ENCODE measurements around the gene MAP7D3.
"Not testable (repeated sequence)": the region's sequence is repeated elsewhere in the genome, so short reads cannot be mapped to it uniquely, and the experiment has no call there.

The MAP7D3 gene

DNA sequence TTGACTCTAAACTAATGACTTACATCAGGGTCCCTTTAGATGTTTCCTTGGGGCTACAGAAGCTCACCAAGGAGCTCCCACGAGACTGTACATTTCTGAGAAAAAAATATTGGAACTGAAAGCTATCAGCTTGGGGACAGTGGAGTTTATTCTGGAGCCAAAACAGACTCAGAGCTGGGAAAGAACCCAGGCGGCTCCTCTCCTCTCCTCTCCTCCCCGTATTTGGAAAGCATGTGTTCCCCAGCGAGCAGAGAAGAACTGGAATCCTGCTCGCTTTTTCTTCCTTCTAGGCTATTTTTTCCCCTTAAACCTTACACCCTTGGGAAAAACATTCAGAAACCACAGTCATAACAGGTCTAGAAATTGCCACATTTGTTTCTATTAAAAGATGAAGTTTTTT, 4.3 kb upstream of the MAP7D3 start:
- DNase-seq (ENCODE audit: low read depth in 3 of 3, low spot score in 1 of 3), result no peak

DNA sequence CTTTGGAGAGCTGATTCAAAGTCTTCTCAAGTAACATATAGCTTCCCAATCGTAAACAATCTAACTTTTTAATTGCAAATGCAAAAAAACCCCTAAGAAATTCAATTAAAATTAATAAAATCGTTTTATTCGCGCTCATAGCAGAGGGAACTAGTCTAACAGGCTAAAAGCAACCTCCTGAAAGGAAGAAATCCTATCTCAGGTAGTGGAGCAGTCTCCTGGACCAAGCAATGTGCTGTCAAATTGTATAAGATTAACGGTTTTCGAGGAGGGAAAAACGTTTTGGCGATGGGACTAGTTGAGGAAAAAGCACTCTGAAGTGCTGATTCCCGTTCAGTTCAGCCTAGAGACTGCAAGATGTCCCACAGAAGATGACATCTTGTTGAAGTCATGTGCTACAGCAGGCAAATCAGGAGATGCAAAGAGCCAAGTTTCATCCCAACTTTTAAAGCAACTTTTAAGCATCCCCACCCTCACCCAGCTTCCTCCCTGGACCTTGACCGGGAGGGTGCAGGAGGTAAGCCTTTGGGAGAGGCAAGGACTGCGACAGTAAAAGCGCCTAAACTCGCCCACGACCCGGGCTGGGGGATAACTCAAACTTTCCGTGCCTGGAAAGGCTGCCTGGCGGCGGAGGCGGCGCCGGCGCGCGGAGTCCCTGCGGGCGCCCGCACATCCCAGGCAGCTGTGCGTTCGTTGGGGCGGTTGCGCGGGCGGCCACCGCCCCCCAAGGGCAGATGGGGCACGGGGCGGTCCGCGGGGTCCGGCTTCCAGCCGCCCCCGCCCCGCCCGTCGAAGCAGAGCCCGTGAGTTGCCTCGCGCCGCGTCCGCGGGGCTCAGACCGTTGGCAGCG, 784 bp downstream of the MAP7D3 start:
- peak in 2 of 3 donors; percentile 13 to 20 for DNase-seq (ENCODE audit: low read depth in 3 of 3, low spot score in 1 of 3)

DNA sequence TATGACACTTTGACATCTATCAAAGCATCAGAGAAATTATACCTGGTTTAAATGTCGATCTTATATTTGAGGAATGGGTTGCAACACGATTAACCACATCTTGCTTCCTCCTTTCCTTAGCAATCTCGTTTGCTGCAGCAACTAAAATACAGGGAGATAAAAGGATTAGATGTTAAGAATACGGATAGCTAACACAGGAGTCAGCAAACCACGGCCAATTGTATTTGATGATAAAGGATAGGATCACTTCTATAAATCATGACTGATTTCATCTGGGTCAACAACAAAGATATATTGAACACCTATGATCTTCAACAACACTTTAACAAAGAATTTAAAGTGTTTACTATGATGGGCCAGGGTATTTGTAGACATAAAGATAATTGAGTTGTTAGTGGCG, 5.0 kb downstream of the MAP7D3 start:
- DNase-seq (ENCODE audit: low read depth in 3 of 3, low spot score in 1 of 3), result no peak

DNA sequence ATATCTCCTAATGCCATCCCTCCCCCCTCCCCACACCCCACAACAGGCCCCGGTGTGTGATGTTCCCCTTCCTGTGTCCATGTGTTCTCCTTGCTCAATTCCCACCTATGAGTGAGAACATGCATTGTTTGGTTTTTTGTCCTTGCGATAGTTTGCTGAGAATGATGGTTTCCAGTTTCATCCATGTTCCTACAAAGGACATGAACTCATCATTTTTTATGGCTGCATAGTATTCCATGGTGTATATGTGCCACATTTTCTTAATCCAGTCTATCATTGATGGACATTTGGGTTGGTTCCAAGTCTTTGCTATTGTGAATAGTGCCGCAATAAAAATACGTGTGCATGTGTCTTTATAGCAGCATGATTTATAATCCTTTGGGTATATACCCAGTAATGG, 13.4 kb downstream of the MAP7D3 start:
- not testable (repeated sequence) for DNase-seq (ENCODE audit: low read depth in 3 of 3, low spot score in 1 of 3)

DNA sequence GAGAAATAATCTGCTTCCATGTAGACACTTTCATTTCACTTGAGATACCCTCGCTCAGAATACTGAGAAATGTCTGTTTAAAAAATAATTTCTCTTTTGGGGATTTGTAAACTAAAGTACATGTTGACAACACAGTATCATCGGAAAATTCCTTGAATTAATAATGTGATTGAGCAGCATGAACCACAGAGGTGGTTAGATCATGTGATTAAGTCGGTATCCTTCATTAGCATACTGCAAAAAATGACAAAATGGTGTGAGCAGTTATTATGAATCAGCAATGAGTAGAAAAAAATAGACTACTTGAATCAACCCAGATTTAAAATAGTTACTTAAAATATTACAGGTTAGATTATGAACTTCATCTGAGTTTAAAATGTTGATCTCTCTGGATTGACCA, 14.1 kb downstream of the MAP7D3 start:
- no peak for DNase-seq (ENCODE audit: low read depth in 3 of 3, low spot score in 1 of 3)

DNA sequence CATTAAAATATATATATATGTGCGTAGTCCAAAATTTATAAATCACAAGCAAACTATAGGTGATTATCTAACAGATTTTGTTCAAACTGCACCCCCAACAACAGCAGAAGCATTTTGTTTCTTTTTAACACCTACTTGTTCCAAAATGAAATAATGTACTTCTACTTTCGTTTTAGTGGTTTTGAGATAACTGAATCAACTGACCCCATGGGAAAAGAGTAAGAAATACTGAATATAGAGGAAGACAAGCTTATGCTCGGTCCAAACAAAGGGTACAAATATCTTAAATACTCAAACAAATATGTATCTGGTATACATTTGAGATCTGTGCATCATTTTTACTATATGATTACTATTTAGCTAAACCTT, 22.4 kb downstream of the MAP7D3 start:
- DNase-seq (ENCODE audit: low read depth in 3 of 3, low spot score in 1 of 3), result no peak

DNA sequence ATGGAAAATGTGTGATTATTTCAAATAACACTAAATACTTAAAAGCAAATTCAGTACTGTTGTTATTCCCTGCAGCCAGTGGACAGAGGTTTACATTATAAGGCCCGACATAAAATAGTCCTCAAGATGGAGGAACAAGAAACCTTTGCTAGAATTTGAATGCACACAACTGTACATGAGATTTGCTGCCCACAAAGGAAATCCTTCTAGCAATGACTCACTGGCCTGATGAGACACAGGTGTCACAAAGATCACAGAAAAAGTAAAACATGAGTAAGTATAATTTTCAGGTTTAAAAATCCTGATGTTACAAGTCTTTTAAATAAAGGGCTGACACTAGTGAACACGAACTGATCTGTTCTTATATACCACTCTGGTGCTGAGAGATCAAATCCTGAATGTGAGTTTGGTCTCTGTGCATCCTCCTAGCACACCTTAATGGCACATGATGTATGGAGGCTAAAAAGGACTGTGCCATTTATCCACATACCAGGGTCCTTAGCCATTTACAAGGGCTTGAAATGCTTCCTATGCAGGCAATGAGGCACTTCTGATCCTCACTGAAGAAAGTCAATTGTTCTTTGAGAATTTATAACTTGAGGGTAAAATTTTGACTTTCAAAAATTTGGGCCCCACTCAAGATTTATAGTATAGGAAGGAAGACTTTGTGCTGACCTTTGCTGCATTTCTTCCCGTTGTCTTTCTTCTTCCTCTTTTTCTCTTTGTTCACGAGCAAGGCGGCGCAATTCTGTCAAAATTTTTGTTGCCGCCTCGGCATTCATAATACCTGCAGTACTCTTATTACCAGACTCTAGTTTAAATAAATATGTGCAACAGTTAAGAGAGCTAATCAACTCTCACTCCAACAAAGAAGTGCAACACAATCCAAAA, 23.0 kb downstream of the MAP7D3 start:
- no peak for DNase-seq (ENCODE audit: low read depth in 3 of 3, low spot score in 1 of 3)

DNA sequence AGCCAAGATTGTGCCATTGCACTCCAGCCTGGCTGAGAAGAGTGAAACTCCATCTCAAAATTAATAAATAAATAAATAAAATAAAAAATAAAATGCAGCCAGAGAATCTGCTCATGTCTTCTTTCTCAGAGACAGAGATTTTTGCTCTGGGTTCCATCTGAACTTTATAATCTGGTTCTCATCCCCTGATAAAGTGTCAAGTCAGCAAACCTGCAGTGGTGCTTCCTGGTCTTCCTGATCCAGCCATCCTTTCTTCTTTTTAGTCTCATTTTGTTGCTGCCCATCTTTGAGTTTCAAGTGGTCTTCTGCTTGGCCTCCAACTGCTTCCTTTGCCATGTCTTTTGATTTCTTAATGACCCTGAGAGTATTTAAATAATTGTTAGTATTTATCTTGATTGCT, 24.1 kb downstream of the MAP7D3 start:
- no peak for DNase-seq (ENCODE audit: low read depth in 3 of 3, low spot score in 1 of 3)

DNA sequence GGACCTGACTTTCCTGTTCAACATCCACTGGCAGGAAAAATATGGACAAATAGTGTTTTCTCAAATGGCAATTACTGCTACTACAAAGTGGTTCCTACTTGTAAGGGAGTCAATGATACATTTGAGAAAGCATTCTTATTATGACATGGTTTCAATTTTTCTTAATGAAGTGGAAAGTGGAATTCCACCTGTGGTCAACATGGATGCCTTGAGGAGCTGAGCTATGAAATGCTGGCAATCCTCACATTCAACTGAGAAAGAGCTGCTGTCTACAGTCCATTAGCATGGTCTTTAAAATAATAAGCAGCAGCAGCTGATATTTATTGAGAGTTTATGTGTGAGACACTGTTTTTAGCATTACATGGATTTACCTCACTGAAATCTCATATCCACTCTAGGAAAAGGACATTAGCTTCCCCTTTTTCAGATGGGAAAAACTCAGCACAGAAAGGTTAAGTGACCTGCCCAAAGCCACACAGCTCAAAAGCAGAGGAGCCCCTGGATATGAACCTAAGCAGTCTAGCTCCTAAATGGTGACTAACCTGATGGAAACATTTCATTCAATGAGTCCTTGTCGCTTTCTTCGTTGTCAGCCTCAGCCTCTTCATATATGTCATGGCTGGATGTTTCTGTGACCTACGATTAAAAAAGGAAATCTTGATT, 29.2 kb downstream of the MAP7D3 start:
- DNase-seq (ENCODE audit: low read depth in 3 of 3, low spot score in 1 of 3), result no peak

DNA sequence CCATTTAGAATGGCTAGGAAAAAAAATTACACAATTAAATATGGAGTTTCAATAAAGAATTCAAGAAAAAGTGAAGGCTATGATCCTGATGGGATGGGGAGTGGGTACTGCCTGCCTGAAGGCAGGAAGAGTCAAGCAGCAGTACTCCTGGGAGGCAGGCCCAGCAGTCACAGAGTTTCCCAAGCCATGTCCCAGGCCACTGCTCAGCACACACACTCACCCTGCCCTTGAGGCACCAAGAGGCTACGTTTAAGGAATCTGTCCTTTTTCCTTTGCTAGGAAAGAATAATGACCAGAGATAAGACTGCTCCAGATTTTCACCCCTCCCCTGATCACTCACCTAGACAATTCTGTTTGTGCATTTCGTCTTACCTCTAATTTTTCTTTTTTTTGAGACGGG, 30.2 kb downstream of the MAP7D3 start:
- DNase-seq (ENCODE audit: low read depth in 3 of 3, low spot score in 1 of 3), result no peak

DNA sequence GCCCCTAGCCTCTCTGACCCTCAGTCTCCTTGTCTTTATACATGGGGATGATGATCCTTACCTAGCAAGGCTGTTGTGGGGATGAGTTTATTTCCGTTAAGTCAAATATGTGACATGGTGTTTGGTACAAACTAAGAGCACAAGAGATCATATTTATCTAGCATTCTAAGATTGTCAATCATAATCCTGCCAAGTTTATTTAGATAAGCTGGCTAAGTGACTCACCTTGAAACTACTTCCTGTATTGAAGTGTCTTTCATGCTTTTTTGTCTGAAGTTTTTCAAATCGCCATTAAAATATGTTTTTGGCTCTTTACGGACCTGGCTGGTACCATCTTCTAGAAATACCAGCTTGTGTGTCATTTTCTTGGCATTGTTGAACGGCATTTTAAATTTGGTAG, 30.7 kb downstream of the MAP7D3 start:
- DNase-seq (ENCODE audit: low read depth in 3 of 3, low spot score in 1 of 3), result no peak

DNA sequence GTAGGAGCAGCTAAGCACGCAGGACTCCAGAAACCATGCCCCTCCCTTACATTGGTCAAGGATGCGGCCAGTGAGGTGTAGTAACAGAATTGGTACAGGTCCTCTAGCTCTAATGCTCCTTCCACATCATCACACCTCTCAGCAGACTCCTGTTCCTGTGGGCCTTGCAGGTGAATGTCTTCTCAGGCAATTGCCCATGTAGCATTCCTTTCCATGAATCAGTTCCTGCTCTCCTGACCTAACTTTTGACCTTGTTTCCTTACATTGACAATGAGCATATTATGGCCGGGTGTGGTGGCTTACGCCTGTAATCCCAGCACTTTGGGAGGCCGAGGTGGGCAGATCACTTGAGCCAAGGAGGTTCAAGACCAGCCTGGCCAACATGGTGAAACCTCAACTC, 31.3 kb downstream of the MAP7D3 start:
- DNase-seq (ENCODE audit: low read depth in 3 of 3, low spot score in 1 of 3), result no peak

DNA sequence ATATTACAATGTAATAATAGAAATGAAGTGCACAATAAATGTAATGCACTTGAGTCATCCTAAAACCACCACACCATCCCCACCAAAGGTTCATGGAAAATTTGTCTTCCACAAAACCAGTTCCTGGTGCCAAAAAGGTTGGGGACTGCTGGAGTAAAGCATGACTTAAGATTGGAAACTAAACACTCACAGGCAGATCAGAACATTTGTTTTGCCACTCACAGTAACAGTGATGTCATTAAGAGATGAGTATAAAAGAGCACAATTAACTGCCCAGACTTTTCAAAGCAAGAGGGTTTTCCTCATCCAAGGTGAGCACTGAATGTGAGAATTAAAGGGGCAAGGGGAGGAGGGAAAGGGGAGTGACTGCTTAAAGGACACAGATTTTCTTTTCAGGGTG, 35.6 kb downstream of the MAP7D3 start:
- DNase-seq (ENCODE audit: low read depth in 3 of 3, low spot score in 1 of 3), result no peak

DNA sequence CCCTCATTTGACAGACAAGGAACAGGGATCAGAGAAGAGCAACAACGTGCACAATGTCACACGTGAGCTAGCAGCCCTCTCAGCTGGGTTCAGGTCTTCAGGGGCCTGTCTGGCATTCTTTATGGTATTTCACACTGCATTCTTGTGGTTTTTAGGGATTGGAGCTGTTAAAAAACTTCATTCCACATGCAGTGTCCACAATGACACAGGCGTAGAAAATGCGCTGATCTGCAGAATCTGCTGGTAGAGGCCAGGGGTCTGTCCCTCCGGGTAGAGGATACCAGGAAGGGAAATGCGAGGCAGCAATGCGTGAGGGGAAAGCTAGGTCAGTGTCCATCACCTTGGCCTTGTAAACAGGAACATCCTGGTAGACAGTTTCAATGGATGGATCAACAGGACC, 36.6 kb downstream of the MAP7D3 start:
- DNase-seq (ENCODE audit: low read depth in 3 of 3, low spot score in 1 of 3), result no peak

DNA sequence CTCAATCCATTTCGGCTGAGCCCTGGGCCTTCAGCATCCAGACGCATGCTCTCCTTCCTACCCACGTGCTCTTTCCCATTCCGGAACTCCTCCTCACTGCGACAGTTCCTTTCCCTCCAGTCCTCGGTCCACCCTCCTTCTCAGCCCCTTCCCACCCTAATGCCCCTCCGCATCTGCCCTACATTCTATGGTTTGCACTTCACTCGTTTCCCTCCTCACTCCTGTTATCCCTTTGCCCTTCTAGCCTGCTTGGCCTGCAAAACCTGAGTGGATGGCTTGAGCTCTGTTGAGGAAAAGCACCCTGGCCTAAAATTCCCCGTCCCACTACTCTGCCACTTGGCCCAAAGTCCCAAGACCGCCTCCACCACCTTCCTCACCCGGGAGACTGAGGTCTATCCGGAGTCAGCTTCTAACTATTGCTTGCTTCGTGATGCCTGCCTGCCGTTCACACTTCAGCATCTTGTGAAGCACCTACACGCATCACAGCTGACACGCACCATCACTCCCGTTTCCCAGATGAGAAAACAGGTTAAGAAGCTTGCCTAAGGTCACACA, 38.6 kb downstream of the MAP7D3 start:
- DNase-seq (ENCODE audit: low read depth in 3 of 3, low spot score in 1 of 3), result no peak

DNA sequence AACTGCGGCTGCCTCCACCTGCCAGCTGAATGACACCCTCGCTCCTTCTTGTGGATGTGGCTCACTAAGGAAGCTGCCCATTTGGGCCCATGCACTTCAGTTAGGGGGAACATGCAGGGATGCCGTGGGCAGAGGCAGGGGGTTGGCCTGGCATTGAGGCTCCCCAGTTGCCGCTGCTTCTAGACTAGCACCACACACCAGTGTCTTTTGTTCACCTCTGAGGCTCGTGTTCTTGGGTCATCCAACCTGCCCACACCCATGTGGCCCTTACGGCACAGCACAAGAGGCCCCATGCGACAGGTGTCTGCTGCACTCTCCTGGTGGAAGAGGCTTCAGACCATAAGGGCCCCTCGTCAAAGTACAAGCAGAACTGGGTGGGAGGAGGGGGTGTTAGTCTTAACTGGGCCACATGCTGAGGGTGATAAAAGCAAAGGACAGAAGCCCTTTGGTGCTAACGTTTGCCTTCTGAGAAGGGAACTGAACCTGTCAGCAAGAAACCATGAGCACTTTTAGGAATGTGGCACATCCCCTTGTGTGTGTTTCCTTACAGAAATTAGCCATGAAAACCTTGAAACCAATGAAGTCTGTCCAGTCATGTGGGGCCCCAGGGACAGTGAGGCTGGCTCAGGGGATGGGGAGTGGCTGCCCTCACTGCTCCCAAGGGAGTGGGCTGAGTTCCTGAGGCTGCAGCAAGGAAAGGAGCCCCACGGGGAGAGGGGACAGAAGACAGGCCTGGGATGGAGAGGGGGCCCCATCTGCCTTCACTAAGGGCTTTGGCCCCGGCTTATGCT, 39.2 kb downstream of the MAP7D3 start:
- no peak for DNase-seq (ENCODE audit: low read depth in 3 of 3, low spot score in 1 of 3)

DNA sequence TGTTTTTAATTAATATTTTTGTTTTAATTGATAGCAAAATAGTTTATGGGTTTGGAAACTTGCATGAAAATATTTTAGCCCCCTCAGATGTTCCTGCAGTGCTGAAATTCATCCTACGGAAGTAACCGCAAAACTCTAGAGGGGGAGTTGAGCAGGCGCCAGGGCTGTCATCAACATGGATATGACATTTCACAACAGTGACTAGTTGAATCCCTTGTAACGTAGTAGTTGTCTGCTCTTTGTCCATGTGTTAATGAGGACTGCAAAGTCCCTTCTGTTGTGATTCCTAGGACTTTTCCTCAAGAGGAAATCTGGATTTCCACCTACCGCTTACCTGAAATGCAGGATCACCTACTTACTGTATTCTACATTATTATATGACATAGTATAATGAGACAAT, 40.4 kb downstream of the MAP7D3 start:
- DNase-seq (ENCODE audit: low read depth in 3 of 3, low spot score in 1 of 3), result no peak

DNA sequence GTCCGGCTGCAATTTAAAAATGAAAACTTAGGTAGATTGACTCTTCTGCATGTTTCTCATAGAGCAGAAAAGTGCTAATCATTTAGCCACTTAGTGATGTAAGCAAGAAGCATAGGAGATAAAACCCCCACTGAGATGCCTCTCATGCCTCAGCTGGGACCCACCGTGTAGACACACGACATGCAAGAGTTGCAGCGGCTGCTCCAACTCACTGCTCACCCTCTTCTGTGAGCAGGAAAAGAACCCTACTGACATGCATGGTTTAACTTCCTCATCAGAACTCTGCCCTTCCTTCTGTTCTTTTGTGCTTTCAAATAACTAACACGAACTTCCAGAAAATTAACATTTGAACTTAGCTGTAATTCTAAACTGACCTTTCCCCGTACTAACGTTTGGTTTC, 41.0 kb downstream of the MAP7D3 start:
- no peak for DNase-seq (ENCODE audit: low read depth in 3 of 3, low spot score in 1 of 3)

DNA sequence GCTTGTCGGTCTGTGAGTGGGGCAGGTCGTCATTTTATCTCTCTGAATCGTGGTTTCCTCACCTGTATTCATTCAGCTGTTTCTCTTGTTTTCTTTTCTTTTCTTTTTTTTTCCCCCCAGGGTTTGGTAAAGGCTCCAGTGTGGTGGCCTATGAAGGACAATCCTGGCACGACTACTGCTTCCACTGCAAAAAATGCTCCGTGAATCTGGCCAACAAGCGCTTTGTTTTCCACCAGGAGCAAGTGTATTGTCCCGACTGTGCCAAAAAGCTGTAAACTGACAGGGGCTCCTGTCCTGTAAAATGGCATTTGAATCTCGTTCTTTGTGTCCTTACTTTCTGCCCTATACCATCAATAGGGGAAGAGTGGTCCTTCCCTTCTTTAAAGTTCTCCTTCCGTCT, 41.4 kb downstream of the MAP7D3 start:
- DNase-seq (ENCODE audit: low read depth in 3 of 3, low spot score in 1 of 3), result no peak

DNA sequence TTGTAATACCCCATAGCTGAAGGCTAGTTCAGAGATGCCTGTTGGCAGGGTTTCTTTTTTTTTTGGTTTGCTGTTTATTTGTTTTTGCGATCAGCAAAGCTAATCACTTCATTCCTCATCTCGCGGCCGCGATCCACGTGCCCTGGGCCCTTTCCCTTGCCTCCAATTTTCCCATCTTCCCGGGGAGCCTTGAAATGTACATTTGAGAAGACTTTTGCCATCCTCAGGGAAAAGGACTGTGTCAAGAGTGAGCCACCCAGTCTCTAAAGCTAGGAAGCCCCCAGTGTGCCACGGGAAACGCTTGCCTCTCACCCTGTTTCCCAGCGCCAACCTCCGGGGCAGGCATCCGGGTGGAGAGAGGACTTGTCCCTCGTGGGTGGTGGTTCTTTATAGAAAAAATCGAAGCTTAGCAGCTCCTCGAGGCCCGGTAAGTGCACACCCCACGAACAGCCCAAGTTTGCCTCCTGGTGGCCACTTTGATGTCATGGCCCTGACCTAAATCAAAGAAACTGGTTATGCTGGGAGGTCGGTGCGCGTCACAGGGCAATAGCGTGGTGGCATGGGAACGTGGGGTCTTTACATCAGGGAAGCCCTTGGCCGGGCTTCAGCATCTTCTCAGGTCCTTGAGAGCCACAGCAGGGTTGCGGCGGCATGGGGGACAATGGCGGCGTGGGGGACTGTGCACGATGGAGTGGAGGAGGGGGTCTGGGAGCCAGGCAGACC, 42.0 kb downstream of the MAP7D3 start:
- DNase-seq (ENCODE audit: low read depth in 3 of 3, low spot score in 1 of 3), result peak in 1 of 3 donors; percentile 2
